A549 (cell line): ENCODE measurements around the gene FAT4. TPM values are rescaled to one million over a fixed set of nuclear protein-coding genes. Genes with fewer than 3 reads are reported as not detected.

ENCODE experiments used
- ATAC-seq, 2 experiments: fragments of 200-7000 bp in 1 of 2; fragments of >200 bp in 1 of 2; cut with Nextera tagmentation in 1 of 2; cut with Tn5 transposase in 1 of 2; 3 replicates each; pipeline versions ENCODE4 v1.8.0 to v1.9.1; 2018 to 2020; ENCODE audit warnings: mild to moderate bottlenecking in 1 of 2, moderate library complexity in 1 of 2
- CTCF ChIA-PET: fragments of 300-600 bp; sonication (Branson Sonifier 250); formaldehyde crosslinking; extraction: SDS; loops from one replicate; lab custom pipeline; 2021; ENCODE audit warnings: antibody characterized with exemption, inconsistent platforms; lab: Yijun Ruan, JAX
- POLR2A ChIA-PET: fragments of 350-600 bp; formaldehyde crosslinking; extraction: SDS; loops from one replicate; lab custom pipeline; 2021; ENCODE audit warnings: antibody characterized with exemption, inconsistent platforms; lab: Yijun Ruan, JAX
- DNase-seq, 2 experiments: peaks; one replicate each; pipeline versions ENCODE4 v3.0.0 to v3.0.0-alpha.2; 2011 to 2016; ENCODE audit warnings: low read depth in 1 of 2, low spot score in 1 of 2
- FAIRE-seq: peaks from 2 replicates; lab custom pipeline; 2011; peaks lifted over from hg19 to GRCh38; lab: Jason Lieb, UNC
- H3K27ac ChIP-seq, 2 experiments: fragments of >200 bp; sonication (Bioruptor Twin); formaldehyde crosslinking; 3 replicates each; pipeline ENCODE4 v1.5.1; 2016 to 2017
- H3K4me1 ChIP-seq: fragments of >200 bp; sonication (Bioruptor Twin); formaldehyde crosslinking; 3 replicates; pipeline ENCODE4 v1.6.1; 2016
- H3K4me2 ChIP-seq: fragments of >200 bp; sonication (Bioruptor Twin); formaldehyde crosslinking; 3 replicates; pipeline ENCODE4 v1.6.1; 2016
- H3K4me3 ChIP-seq: fragments of >200 bp; sonication (Bioruptor Twin); formaldehyde crosslinking; 3 replicates; pipeline ENCODE4 v1.5.1; 2016
- H3K9me3 ChIP-seq: fragments of >200 bp; sonication (Bioruptor Twin); formaldehyde crosslinking; 3 replicates; pipeline ENCODE4 v1.6.1; 2016
- CBX2 ChIP-seq: fragments of 200-600 bp; sonication (generic); IDR thresholded peaks from 2 replicates; pipeline ENCODE4 v1.6.1; 2016; ENCODE audit warnings: low read depth, mild to moderate bottlenecking, borderline replicate concordance
- CHD4 ChIP-seq: fragments of 200-600 bp; sonication (generic); IDR thresholded peaks from 2 replicates; pipeline ENCODE4 v1.6.1; 2016; ENCODE audit warnings: antibody characterized with exemption, mild to moderate bottlenecking, borderline replicate concordance
- EHF ChIP-seq: fragments of 250-450 bp; sonication (Bioruptor Pico); IDR thresholded peaks from 2 replicates; pipeline ENCODE4 v1.5.0; 2020; ENCODE audit warnings: mild to moderate bottlenecking
- EHMT2 ChIP-seq: fragments of 200-600 bp; sonication (generic); IDR thresholded peaks from 2 replicates; pipeline ENCODE4 v1.6.1; 2016; ENCODE audit warnings: antibody characterized with exemption, low read depth, mild to moderate bottlenecking, moderate library complexity
- EP300 ChIP-seq, 2 experiments: fragments of >200 bp; sonication (Bioruptor Twin); formaldehyde crosslinking; IDR thresholded peaks; 2 replicates in 1 of 2; 3 replicates in 1 of 2; pipeline ENCODE4 v1.6.1; 2016 to 2017
- ESRRA ChIP-seq: fragments of 150-350 bp; IDR thresholded peaks from 2 replicates; pipeline ENCODE4 v1.6.1; 2014; ENCODE audit warnings: mild to moderate bottlenecking, low read length, borderline replicate concordance
- FOSL2 ChIP-seq, 2 experiments: fragments of 450-650 bp in 1 of 2; fragments of >200 bp in 1 of 2; sonication (Bioruptor Twin) in 1 of 2; formaldehyde crosslinking; IDR thresholded peaks; 2 replicates each; pipeline versions ENCODE4 v1.5.0 to v1.6.1; 2016 to 2020; ENCODE audit warnings: mild to moderate bottlenecking in 1 of 2, moderate library complexity in 1 of 2
- GATA3 ChIP-seq: IDR thresholded peaks from 2 replicates; pipeline ENCODE4 v1.6.1; 2012; ENCODE audit warnings: borderline replicate concordance
- HDAC2 ChIP-seq: fragments of 200-600 bp; sonication (generic); IDR thresholded peaks from 2 replicates; pipeline ENCODE4 v1.6.1; 2016
- JUN ChIP-seq, 2 experiments: fragments of >200 bp; sonication (Bioruptor Twin); formaldehyde crosslinking; IDR thresholded peaks; 2 replicates in 1 of 2; 3 replicates in 1 of 2; pipeline ENCODE4 v1.6.1; 2016 to 2017
- KDM1A ChIP-seq: fragments of 200-600 bp; sonication (generic); IDR thresholded peaks from 2 replicates; pipeline ENCODE4 v1.6.1; 2016; ENCODE audit warnings: low read depth, mild to moderate bottlenecking
- KDM5A ChIP-seq: fragments of 200-600 bp; sonication (generic); IDR thresholded peaks from 2 replicates; pipeline ENCODE4 v1.6.1; 2016; ENCODE audit warnings: antibody characterized with exemption, mild to moderate bottlenecking
- MAX ChIP-seq: IDR thresholded peaks from 2 replicates; pipeline ENCODE4 v1.6.1; 2012
- MAZ ChIP-seq: fragments of 150-350 bp; IDR thresholded peaks from 2 replicates; pipeline ENCODE4 v1.6.1; 2014; ENCODE audit warnings: antibody characterized with exemption, low read depth, low read length, borderline replicate concordance
- MYC ChIP-seq: IDR thresholded peaks from 2 replicates; pipeline ENCODE4 v1.6.1; 2012; ENCODE audit warnings: mild to moderate bottlenecking, inconsistent platforms, low read length, improper control_type of control experiment, borderline replicate concordance
- NFE2L2 ChIP-seq: fragments of 150-350 bp; conservative IDR thresholded peaks from 2 replicates; pipeline ENCODE4 v1.6.1; 2014; ENCODE audit warnings: low read length
- NPAS2 ChIP-seq: fragments of 250-450 bp; sonication (Bioruptor Pico); IDR thresholded peaks from 2 replicates; pipeline ENCODE4 v1.8.0; 2022; ENCODE audit warnings: mild to moderate bottlenecking, moderate library complexity, borderline replicate concordance
- NR3C1 ChIP-seq: fragments of >200 bp; sonication (Bioruptor Twin); formaldehyde crosslinking; IDR thresholded peaks from 3 replicates; pipeline ENCODE4 v1.6.1; 2017
- PHF8 ChIP-seq: fragments of 200-600 bp; sonication (generic); IDR thresholded peaks from 2 replicates; pipeline ENCODE4 v1.6.1; 2016; ENCODE audit warnings: low read depth, mild to moderate bottlenecking, antibody characterized with exemption, moderate library complexity, borderline replicate concordance
- POLR2A ChIP-seq: IDR thresholded peaks from 2 replicates; pipeline ENCODE4 v1.6.1; 2012; ENCODE audit warnings: mild to moderate bottlenecking, low read length
- POLR2AphosphoS2 ChIP-seq: conservative IDR thresholded peaks from 2 replicates; pipeline ENCODE4 v1.6.1; 2012; ENCODE audit warnings: low read length, improper control_type of control experiment, inconsistent platforms
- RAD21 ChIP-seq, 2 experiments: fragments of >200 bp in 1 of 2; sonication (Bioruptor Twin) in 1 of 2; formaldehyde crosslinking in 1 of 2; IDR thresholded peaks in 1 of 2; conservative IDR thresholded peaks in 1 of 2; 2 replicates in 1 of 2; 3 replicates in 1 of 2; pipeline ENCODE4 v1.6.1; 2012 to 2018; ENCODE audit warnings: inconsistent platforms in 1 of 2
- RFX5 ChIP-seq: fragments of 450-650 bp; IDR thresholded peaks from 2 replicates; pipeline ENCODE4 v1.7.1; 2014; ENCODE audit warnings: antibody characterized with exemption, mild to moderate bottlenecking, moderate library complexity
- RNF2 ChIP-seq: fragments of 200-600 bp; sonication (generic); IDR thresholded peaks from 2 replicates; pipeline ENCODE4 v1.6.1; 2016; ENCODE audit warnings: low read depth, mild to moderate bottlenecking, antibody characterized with exemption, moderate library complexity, borderline replicate concordance
- SMC3 ChIP-seq: fragments of >200 bp; sonication (Bioruptor Twin); formaldehyde crosslinking; IDR thresholded peaks from 3 replicates; pipeline ENCODE4 v1.6.1; 2018; ENCODE audit warnings: inconsistent platforms
- ZFP36 ChIP-seq: fragments of 450-650 bp; IDR thresholded peaks from 2 replicates; pipeline ENCODE4 v1.6.1; 2014; ENCODE audit warnings: borderline replicate concordance; ENCODE audit not compliant: partially characterized antibody
- ZNF302 ChIP-seq: fragments of 250-450 bp; sonication (Bioruptor Pico); IDR thresholded peaks from 2 replicates; pipeline ENCODE4 v1.9.0; 2021; ENCODE audit warnings: inconsistent platforms, mild to moderate bottlenecking, moderate library complexity
- WGBS: methylation state at CpG from one replicate; pipeline ENCODE4 v1.1.6; 2017; ENCODE audit errors: missing lambda C conversion rate; 5-methylcytosine and 5-hydroxymethylcytosine counted together
- polyA plus RNA-seq, 4 experiments: library from polyadenylated mRNA; depleted of rRNA in 3 of 4; stranded (reverse); fragments of >200 nt; fragmentation: RNase III in 1 of 4; extraction: RNeasy Plus Mini Kit Qiagen cat#74134 plus additional on column Dnase treatment in 1 of 4; gene quantifications; 2 replicates in 3 of 4; 3 replicates in 1 of 4; pipeline ENCODE4 v1.2.3, GENCODE V29; 2011 to 2017
- TF ChIP-seq, protein P1 (sequence below): fragments of 450-650 bp; IDR thresholded peaks from 2 replicates; pipeline ENCODE4 v1.6.1; 2014; ENCODE audit warnings: antibody characterized with exemption
- TF ChIP-seq, protein P2 (sequence below): fragments of 250-450 bp; sonication (Bioruptor Pico); IDR thresholded peaks from 2 replicates; pipeline ENCODE4 v1.5.0; 2020; ENCODE audit warnings: low read depth, mild to moderate bottlenecking, moderate library complexity
- TF ChIP-seq, protein P3 (sequence below): fragments of 250-450 bp; sonication (Bioruptor Pico); IDR thresholded peaks from 2 replicates; pipeline ENCODE4 v1.5.0; 2021; ENCODE audit warnings: mild to moderate bottlenecking, moderate library complexity, borderline replicate concordance
- TF ChIP-seq, protein P4 (sequence below): fragments of >200 bp; sonication (Bioruptor Twin); formaldehyde crosslinking; IDR thresholded peaks from 3 replicates; pipeline ENCODE4 v1.6.1; 2016

FAT4 gene
- polyA plus RNA-seq, 2 of the 4 experiments (the other 2 are of a cell fraction), result 0.32 to 1.1 TPM

GRCh38 chr4:125303058-125303457 lies 11.7 kb upstream of the FAT4 start:
- FAIRE-seq (no peak), ATAC-seq (no peak), DNase-seq (no peak)
- POLR2A ChIA-PET, result no interaction called here
- no peak overlapping the region for H3K4me3 ChIP-seq
- 31% methylated on average over 1 of the region's 1 CpG for WGBS
- no peak overlapping the region for H3K27ac ChIP-seq
- CTCF ChIA-PET, result no interaction called here
- H3K4me2 ChIP-seq, result no peak overlapping the region
- no peaks in the 10 kb centered on the region for H3K4me1 ChIP-seq
- TF ChIP-seq MYC (no peak), KDM5A (no peak), KDM1A (no peak), SMC3 (no peak), ESRRA (no peak), CHD4 (no peak), GATA3 (no peak), EHMT2 (no peak), FOSL2 (IDR thresholded peaks at IDR 0.05) (no peak), FOSL2 (CRISPR knock-in tag; IDR thresholded peaks at IDR 0.05) (no peak), ZNF302 (CRISPR knock-in tag) (no peak), CBX2 (no peak), ZFP36 (no peak), PHF8 (no peak), RFX5 (no peak), NFE2L2 (no peak)
- TF ChIP-seq, protein P1, sequence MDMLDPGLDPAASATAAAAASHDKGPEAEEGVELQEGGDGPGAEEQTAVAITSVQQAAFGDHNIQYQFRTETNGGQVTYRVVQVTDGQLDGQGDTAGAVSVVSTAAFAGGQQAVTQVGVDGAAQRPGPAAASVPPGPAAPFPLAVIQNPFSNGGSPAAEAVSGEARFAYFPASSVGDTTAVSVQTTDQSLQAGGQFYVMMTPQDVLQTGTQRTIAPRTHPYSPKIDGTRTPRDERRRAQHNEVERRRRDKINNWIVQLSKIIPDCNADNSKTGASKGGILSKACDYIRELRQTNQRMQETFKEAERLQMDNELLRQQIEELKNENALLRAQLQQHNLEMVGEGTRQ, result no peak
- TF ChIP-seq, protein P2, sequence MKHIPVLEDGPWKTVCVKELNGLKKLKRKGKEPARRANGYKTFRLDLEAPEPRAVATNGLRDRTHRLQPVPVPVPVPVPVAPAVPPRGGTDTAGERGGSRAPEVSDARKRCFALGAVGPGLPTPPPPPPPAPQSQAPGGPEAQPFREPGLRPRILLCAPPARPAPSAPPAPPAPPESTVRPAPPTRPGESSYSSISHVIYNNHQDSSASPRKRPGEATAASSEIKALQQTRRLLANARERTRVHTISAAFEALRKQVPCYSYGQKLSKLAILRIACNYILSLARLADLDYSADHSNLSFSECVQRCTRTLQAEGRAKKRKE (CRISPR knock-in tag), result no peak
- TF ChIP-seq, protein P3, sequence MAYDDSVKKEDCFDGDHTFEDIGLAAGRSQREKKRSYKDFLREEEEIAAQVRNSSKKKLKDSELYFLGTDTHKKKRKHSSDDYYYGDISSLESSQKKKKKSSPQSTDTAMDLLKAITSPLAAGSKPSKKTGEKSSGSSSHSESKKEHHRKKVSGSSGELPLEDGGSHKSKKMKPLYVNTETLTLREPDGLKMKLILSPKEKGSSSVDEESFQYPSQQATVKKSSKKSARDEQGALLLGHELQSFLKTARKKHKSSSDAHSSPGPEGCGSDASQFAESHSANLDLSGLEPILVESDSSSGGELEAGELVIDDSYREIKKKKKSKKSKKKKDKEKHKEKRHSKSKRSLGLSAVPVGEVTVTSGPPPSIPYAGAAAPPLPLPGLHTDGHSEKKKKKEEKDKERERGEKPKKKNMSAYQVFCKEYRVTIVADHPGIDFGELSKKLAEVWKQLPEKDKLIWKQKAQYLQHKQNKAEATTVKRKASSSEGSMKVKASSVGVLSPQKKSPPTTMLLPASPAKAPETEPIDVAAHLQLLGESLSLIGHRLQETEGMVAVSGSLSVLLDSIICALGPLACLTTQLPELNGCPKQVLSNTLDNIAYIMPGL (CRISPR knock-in tag), result no peak
- no peaks in the 10 kb centered on the region for H3K9me3 ChIP-seq

- H3K4me2 ChIP-seq, result no peak overlapping the region
- FAIRE-seq, result no peak
- TF ChIP-seq RNF2, result no peak
- TF ChIP-seq, protein P3 (CRISPR knock-in tag), result no peak
- no peak for TF ChIP-seq HDAC2
- no peak for TF ChIP-seq CHD4
- TF ChIP-seq, protein P4, sequence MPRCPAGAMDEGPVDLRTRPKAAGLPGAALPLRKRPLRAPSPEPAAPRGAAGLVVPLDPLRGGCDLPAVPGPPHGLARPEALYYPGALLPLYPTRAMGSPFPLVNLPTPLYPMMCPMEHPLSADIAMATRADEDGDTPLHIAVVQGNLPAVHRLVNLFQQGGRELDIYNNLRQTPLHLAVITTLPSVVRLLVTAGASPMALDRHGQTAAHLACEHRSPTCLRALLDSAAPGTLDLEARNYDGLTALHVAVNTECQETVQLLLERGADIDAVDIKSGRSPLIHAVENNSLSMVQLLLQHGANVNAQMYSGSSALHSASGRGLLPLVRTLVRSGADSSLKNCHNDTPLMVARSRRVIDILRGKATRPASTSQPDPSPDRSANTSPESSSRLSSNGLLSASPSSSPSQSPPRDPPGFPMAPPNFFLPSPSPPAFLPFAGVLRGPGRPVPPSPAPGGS, result no peak
- no peak for TF ChIP-seq EHF (CRISPR knock-in tag)
- TF ChIP-seq GATA3, result no peak
- TF ChIP-seq POLR2A, result no peak
- no peak for TF ChIP-seq POLR2AphosphoS2
- TF ChIP-seq MAX, result no peak
- no peak for TF ChIP-seq MAZ
- TF ChIP-seq NFE2L2, result no peak
- no peak for TF ChIP-seq NR3C1
- no peak for TF ChIP-seq KDM5A
- no peak for TF ChIP-seq NPAS2
- TF ChIP-seq RAD21 (conservative IDR thresholded peaks at IDR 0.05 in 1 of 2, IDR thresholded peaks at IDR 0.05 in 1 of 2), result no peak
- TF ChIP-seq JUN (IDR thresholded peaks at IDR 0.05), result no peak
- no peak for TF ChIP-seq EP300 (IDR thresholded peaks at IDR 0.05)
- H3K4me1 ChIP-seq, result no peaks in the 10 kb centered on the region
- no peak overlapping the region for H3K27ac ChIP-seq
- no peaks in the 10 kb centered on the region for H3K9me3 ChIP-seq
- DNase-seq, result no peak
- no peak overlapping the region for H3K4me3 ChIP-seq
- ChIA-PET POLR2A (no interaction called here), CTCF (interaction anchor here (1.2 kb wide), 1 partner anchor 9 kb away, joined by 9 read pairs; no protein-coding TSS in a partner anchor)
- no peak for ATAC-seq
- WGBS, result 55% methylated on average over 5 of the region's 5 CpGs
These were observed 10.9 kb upstream of the FAT4 start for GRCh38 chr4:125303821-125304220.
